ENCODE measurements around the gene ISG20L2. TPM values are rescaled to one million over a fixed set of nuclear protein-coding genes. Genes with fewer than 3 reads are reported as not detected.

The ISG20L2 gene
- total RNA-seq, 1 donor from 2014 or later, result 13.1 TPM

GRCh38 chr1:156677616-156678596 lies 50.7 kb downstream of the ISG20L2 start:
- ATAC-seq (peak; percentile 74), DNase-seq (ENCODE audit: missing footprints) (peak; percentile 87)
- intact Hi-C loops (cut with DNase I), result loop anchor here (1.0 to 2.0 kb wide), 2 partner anchors 18 to 51 kb away; no protein-coding TSS in a partner anchor

- ATAC-seq (peak; percentile 90), DNase-seq (ENCODE audit: missing footprints) (peak; percentile 78)
- intact Hi-C loops (cut with DNase I), result no loop called here
These were observed 51.5 kb downstream of the ISG20L2 start, which contains the start of gene NES for GRCh38 chr1:156676820-156677615. TSS of gene NES (minus strand) at chr1:156677407. CDS start at chr1:156677264, 143 bp downstream.

- DNase-seq (ENCODE audit: missing footprints) (peak; percentile 69), ATAC-seq (peak; percentile 18)
- intact Hi-C loops (cut with DNase I), result no loop called here
These were observed 52.3 kb downstream of the ISG20L2 start for GRCh38 chr1:156676114-156676819.

- intact Hi-C loops (cut with DNase I), result no loop called here
- DNase-seq (ENCODE audit: missing footprints), result peak; percentile 69
- ATAC-seq, result no peak
These were observed 53.1 kb downstream of the ISG20L2 start for GRCh38 chr1:156675210-156676113.

- ATAC-seq, result no peak
- intact Hi-C loops (cut with DNase I), result no loop called here
- DNase-seq (ENCODE audit: missing footprints), result peak; percentile 58
These were observed 55.0 kb downstream of the ISG20L2 start for GRCh38 chr1:156673387-156674121.

Other genes with a start within 250 kb of the ISG20L2 start
- 99.7 TPM for gene MEF2D, start 228.0 kb downstream of the ISG20L2 start, total RNA-seq
- gene IQGAP3, start 156.2 kb downstream of the ISG20L2 start, total RNA-seq, result 1.2 TPM
- not detected for gene TTC24, start 149.0 kb downstream of the ISG20L2 start, total RNA-seq
- 116 TPM for gene NAXE, start 137.0 kb downstream of the ISG20L2 start, total RNA-seq
- 14.6 TPM for gene GPATCH4, start 127.3 kb downstream of the ISG20L2 start, total RNA-seq
- 1.4 TPM for gene HAPLN2, start 109.4 kb downstream of the ISG20L2 start, total RNA-seq
- gene BCAN, start 86.6 kb downstream of the ISG20L2 start, total RNA-seq, result 0.35 TPM
- gene NES, start 51.4 kb downstream of the ISG20L2 start, total RNA-seq, result 131 TPM
- not detected for gene CRABP2, start 23.2 kb downstream of the ISG20L2 start, total RNA-seq
- gene METTL25B, start 297 bp downstream of the ISG20L2 start, total RNA-seq, result 16.6 TPM
- gene MRPL24, start 12.3 kb upstream of the ISG20L2 start, total RNA-seq, result 103 TPM
- 183 TPM for gene HDGF, start 22.9 kb upstream of the ISG20L2 start, total RNA-seq
- gene PRCC, start 38.8 kb upstream of the ISG20L2 start, total RNA-seq, result 42.9 TPM
- 2.2 TPM for gene SH2D2A, start 88.1 kb upstream of the ISG20L2 start, total RNA-seq
- gene INSRR, start 130.4 kb upstream of the ISG20L2 start, total RNA-seq, result 0.46 TPM
- 2.4 TPM for gene NTRK1, start 132.1 kb upstream of the ISG20L2 start, total RNA-seq
- 8.1 TPM for gene PEAR1, start 165.0 kb upstream of the ISG20L2 start, total RNA-seq
- not detected for gene LRRC71, start 191.9 kb upstream of the ISG20L2 start, total RNA-seq

Data from Right ventricle myocardium inferior (tissue), 1 donor.